HCT116 (cell line): Measurements from ENCODE around the gene KIRREL3. TPM values are rescaled to one million over a fixed set of nuclear protein-coding genes. Genes with fewer than 3 reads are reported as not detected.

Experiments
- ATAC-seq: fragments of 200-7000 bp; cut with Tn5 transposase; 2 replicates; pipeline ENCODE4 v1.9.1; 2020; ENCODE audit warnings: mild to moderate bottlenecking, moderate library complexity
- BruUV-seq: library from RNA; stranded (reverse); fragments of 400-500 nt; replicated peaks from 2 replicates; lab custom pipeline; 2021; lab: Mats Ljungman, UMichigan
- CTCF ChIA-PET: fragments of 300-600 bp; sonication (Branson Sonifier 250); formaldehyde crosslinking; loops from one replicate; lab custom pipeline; 2021; ENCODE audit warnings: antibody characterized with exemption; lab: Charles Lee
- POLR2A ChIA-PET: fragments of 300-600, 350-600 bp; sonication (Branson Sonifier 250); formaldehyde crosslinking; loops from one replicate; lab custom pipeline; 2021; ENCODE audit warnings: antibody characterized with exemption; lab: Charles Lee
- RAD21 ChIA-PET, 2 experiments: fragments of 300-600 bp; sonication (Branson Sonifier 250); formaldehyde crosslinking; loops; one replicate each; lab custom pipeline; 2023; ENCODE audit warnings: low total read pairs in 2 of 2; ENCODE audit not compliant: uncharacterized antibody in 2 of 2, unreplicated experiment in 2 of 2, low non-redundant PET in 1 of 2; lab: Charles Lee
- DNase-seq: peaks from one replicate; pipeline ENCODE4 v3.0.0-alpha.2; 2010; ENCODE audit warnings: low read depth, low spot score
- H2AFZ ChIP-seq: fragments of 200-600 bp; shearing (Covaris generic), sonication (generic); 2 replicates; pipeline ENCODE4 v1.6.1; 2017; ENCODE audit warnings: low read depth, mixed run types, mixed read lengths, antibody characterized with exemption, low read length; ENCODE audit not compliant: poor library complexity, severe bottlenecking
- H3K27ac ChIP-seq: 2 replicates; pipeline ENCODE4 v1.5.1; 2012; ENCODE audit warnings: low read depth, low read length
- H3K27me3 ChIP-seq: fragments of 200-600 bp; sonication (generic); 2 replicates; pipeline ENCODE4 v1.6.1; 2016; ENCODE audit warnings: mixed run types, low read length, mixed read lengths; ENCODE audit not compliant: insufficient read depth
- H3K36me3 ChIP-seq, 2 experiments: fragments of 200-500 bp in 1 of 2; fragments of 200-600 bp in 1 of 2; sonication (Bioruptor generic) in 1 of 2; sonication (generic) in 1 of 2; 2 replicates each; pipeline versions ENCODE4 v1.5.1 to v1.6.1; 2014 to 2016; ENCODE audit warnings: low read length in 2 of 2, inconsistent platforms in 1 of 2, mixed read lengths in 1 of 2, mixed run types in 1 of 2; ENCODE audit not compliant: insufficient read depth in 2 of 2, control insufficient read depth in 1 of 2
- H3K4me1 ChIP-seq, 2 experiments: fragments of 200-600 bp in 1 of 2; sonication (generic) in 1 of 2; 2 replicates each; pipeline versions ENCODE4 v1.5.1 to v1.6.1; 2012 to 2017; ENCODE audit warnings: low read length in 2 of 2, inconsistent platforms in 1 of 2, mild to moderate bottlenecking in 1 of 2, mixed read lengths in 1 of 2, mixed run types in 1 of 2, moderate library complexity in 1 of 2; ENCODE audit not compliant: insufficient read depth in 2 of 2, control insufficient read depth in 1 of 2
- H3K4me2 ChIP-seq: fragments of 200-600 bp; sonication (generic); 2 replicates; pipeline ENCODE4 v1.6.1; 2017; ENCODE audit warnings: mixed run types, low read length, mixed read lengths
- H3K4me3 ChIP-seq, 2 experiments: fragments of 200-600 bp in 1 of 2; sonication (generic) in 1 of 2; replicated peaks in 1 of 2; 2 replicates each; pipeline ENCODE4 v1.5.1; 2011 to 2016; ENCODE audit warnings: low read length in 2 of 2, control low read depth in 1 of 2, low read depth in 1 of 2, mild to moderate bottlenecking in 1 of 2, mixed read lengths in 1 of 2, mixed run types in 1 of 2
- H3K79me2 ChIP-seq: fragments of 200-600 bp; sonication (generic); 2 replicates; pipeline ENCODE4 v1.6.1; 2017; ENCODE audit warnings: mild to moderate bottlenecking, mixed run types, low read length, moderate library complexity, mixed read lengths; ENCODE audit not compliant: insufficient read depth
- H3K9ac ChIP-seq: fragments of 200-600 bp; sonication (generic); 2 replicates; pipeline ENCODE4 v1.6.1; 2016; ENCODE audit warnings: low read length, mixed read lengths
- H3K9me2 ChIP-seq: fragments of 200-600 bp; sonication (generic), shearing (Covaris generic); 2 replicates; pipeline ENCODE4 v1.6.1; 2017; ENCODE audit warnings: mixed run types, mild to moderate bottlenecking, moderate library complexity; ENCODE audit not compliant: insufficient read depth
- H3K9me3 ChIP-seq, 2 experiments: fragments of 200-500 bp in 1 of 2; fragments of 200-600 bp in 1 of 2; sonication (Bioruptor generic) in 1 of 2; sonication (generic) in 1 of 2; 2 replicates each; pipeline ENCODE4 v1.6.1; 2014 to 2017; ENCODE audit warnings: low read length in 2 of 2, mixed read lengths in 2 of 2, inconsistent platforms in 1 of 2, low read depth in 1 of 2, mild to moderate bottlenecking in 1 of 2, mixed run types in 1 of 2, moderate library complexity in 1 of 2; ENCODE audit not compliant: control insufficient read depth in 1 of 2, insufficient read depth in 1 of 2
- H4K20me1 ChIP-seq: fragments of 200-600 bp; sonication (generic), shearing (Covaris generic); 2 replicates; pipeline ENCODE4 v1.6.1; 2017; ENCODE audit warnings: mixed run types, mild to moderate bottlenecking, moderate library complexity; ENCODE audit not compliant: insufficient read depth
- CBX3 ChIP-seq: IDR thresholded peaks from 2 replicates; pipeline ENCODE4 v1.6.1; 2012; ENCODE audit warnings: low read depth
- CTCF ChIP-seq, 3 experiments: fragments of 200-600 bp in 1 of 3; sonication (generic) in 1 of 3; IDR thresholded peaks in 2 of 3; conservative IDR thresholded peaks in 1 of 3; 2 replicates each; pipeline ENCODE4 v1.5.1; 2012 to 2017; ENCODE audit warnings: low read depth in 2 of 3, low read length in 2 of 3, antibody characterized with exemption in 1 of 3, borderline replicate concordance in 1 of 3, control low read depth in 1 of 3, mild to moderate bottlenecking in 1 of 3, mixed read lengths in 1 of 3, mixed run types in 1 of 3, moderate library complexity in 1 of 3; ENCODE audit not compliant: insufficient read depth in 1 of 3
- EGR1 ChIP-seq: IDR thresholded peaks from 2 replicates; pipeline ENCODE4 v1.6.1; 2012; ENCODE audit warnings: low read depth
- FOSL1 ChIP-seq: IDR thresholded peaks from 2 replicates; pipeline ENCODE4 v1.6.1; 2012; ENCODE audit warnings: low read depth
- POLR2A ChIP-seq: IDR thresholded peaks from 2 replicates; pipeline ENCODE4 v1.7.0; 2011; ENCODE audit warnings: borderline replicate concordance; ENCODE audit not compliant: insufficient read depth, insufficient read length; ENCODE audit errors: extremely low read depth
- POLR2AphosphoS5 ChIP-seq: IDR thresholded peaks from 2 replicates; pipeline ENCODE4 v1.6.1; 2011; ENCODE audit warnings: mild to moderate bottlenecking, low read depth, low read length, moderate library complexity
- ZNF274 ChIP-seq: fragments of 200-500 bp; sonication (Bioruptor generic); IDR thresholded peaks from 2 replicates; pipeline ENCODE4 v1.6.1; 2014; ENCODE audit warnings: mild to moderate bottlenecking, low read depth, low read length, inconsistent platforms
- intact Hi-C: fragments of 100-400 bp; cut with micrococcal nuclease; formaldehyde crosslinking; loops from 2 replicates; pipeline ENCODE4 v1.10.0; 2022
- total RNA-seq: library from RNA; stranded (reverse); gene quantifications from one replicate; pipeline ENCODE4 v1.2.1, GENCODE V29; 2021; ENCODE audit not compliant: unreplicated experiment

The KIRREL3 gene
- total RNA-seq, 1 experiment from 2014 or later, result not detected

GRCh38 chr11:126832387-126832786 is 168.2 kb downstream of the KIRREL3 start:
- ATAC-seq, result no peak
- CTCF ChIA-PET, result no interaction called here
- BruUV-seq, result no TSS peak

More at GRCh38 chr11:126832387-126832786, 168.2 kb downstream of the KIRREL3 start:
- intact Hi-C loops, result no loop called here
- H3K27ac ChIP-seq, result no peak overlapping the region
- RAD21 ChIA-PET, result no interaction called here
- H3K36me3 ChIP-seq, result no peaks in the 10 kb centered on the region
- no peak overlapping the region for H3K4me2 ChIP-seq
- no peak overlapping the region for H3K9ac ChIP-seq
- H4K20me1 ChIP-seq, result no peaks in the 10 kb centered on the region
- H3K27me3 ChIP-seq, result peaks cover 21% of the 10 kb centered on the region; the same call in 1 of the 2 replicates
- POLR2A ChIA-PET, result no interaction called here
- H3K79me2 ChIP-seq, result no peaks in the 10 kb centered on the region
- DNase-seq, result no peak
- H3K9me2 ChIP-seq, result no peaks in the 10 kb centered on the region
- no peaks in the 10 kb centered on the region for H3K9me3 ChIP-seq
- no peaks in the 10 kb centered on the region for H3K4me1 ChIP-seq
- H2AFZ ChIP-seq, result no peak overlapping the region
- TF ChIP-seq POLR2A, result no peak
- no peak for TF ChIP-seq CTCF (IDR thresholded peaks at IDR 0.05 in 2 of 3, conservative IDR thresholded peaks at IDR 0.05 in 1 of 3; ENCODE audit: borderline replicate concordance in 1 of 3, insufficient read depth in 1 of 3, low read depth in 2 of 3, low read length in 2 of 3)
- TF ChIP-seq EGR1, result no peak
- TF ChIP-seq POLR2AphosphoS5, result no peak
- TF ChIP-seq ZNF274, result no peak
- TF ChIP-seq CBX3, result no peak
- TF ChIP-seq FOSL1, result no peak
- TF ChIP-seq, all 23 proteins: peak for 0
- no peak overlapping the region for H3K4me3 ChIP-seq
